Peyer's patch (tissue), 4 donors: ENCODE results near the gene RETREG2.

ENCODE experiments used
- CTCF ChIP-seq, 6 experiments: fragments of 450-650 bp in 4 of 6; fragments of 200-600 bp in 2 of 6; sonication (generic) in 1 of 6; IDR thresholded peaks; one replicate each; pipeline ENCODE4 v1.5.1; 2017 to 2019; ENCODE audit warnings: antibody characterized with exemption in 6 of 6, mild to moderate bottlenecking in 3 of 6, moderate library complexity in 1 of 6
- POLR2A ChIP-seq, 2 donors: fragments of 450-650 bp; IDR thresholded peaks; one replicate each; pipeline ENCODE4 v1.5.1; 2017; ENCODE audit warnings: antibody characterized with exemption in 2 of 2, mild to moderate bottlenecking in 2 of 2, moderate library complexity in 2 of 2

DNA sequence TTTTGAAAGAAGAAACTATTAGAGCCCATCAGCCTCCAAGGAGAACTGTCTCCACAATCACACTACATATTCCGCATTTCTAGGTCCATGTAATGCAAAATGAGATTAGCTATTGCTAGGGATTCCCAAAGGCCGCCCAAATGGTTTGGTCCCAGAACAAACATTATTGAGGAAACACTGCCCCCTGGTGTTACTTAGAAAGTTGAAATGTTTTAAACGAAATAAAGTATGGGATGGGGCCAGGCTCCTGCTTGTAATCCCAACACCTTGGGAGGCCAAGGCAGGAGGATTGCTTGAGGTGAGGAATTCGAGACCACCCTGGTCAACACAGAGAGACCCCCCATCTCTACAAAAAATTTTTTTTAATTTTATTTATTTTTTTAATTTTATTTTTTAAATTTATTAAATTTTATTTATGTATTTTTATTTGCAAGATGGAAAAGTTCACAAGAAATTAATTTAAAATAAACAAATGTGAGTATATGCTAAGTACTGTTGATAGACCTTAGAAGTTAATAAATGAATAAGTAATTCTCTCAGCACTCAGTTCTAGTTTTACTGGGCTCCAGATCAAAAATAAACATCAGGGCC is 22.9 kb upstream of the RETREG2 start:
- TF ChIP-seq CTCF (IDR thresholded peaks at IDR 0.05), result peak; percentile 43 to 88 (median 78)
- TF ChIP-seq POLR2A (IDR thresholded peaks at IDR 0.05), result no peak
